Urothelium cell line (cell line): ENCODE results near the gene CDC42EP3.
A peak's percentile ranks its signal among the peaks of the same experiment; 100 is the strongest.

ENCODE experiments used
- DNase-seq: peaks from one replicate; pipeline ENCODE4 v3.0.0; 2011; ENCODE audit warnings: low spot score, mixed read lengths
- FAIRE-seq: peaks from 2 replicates; lab custom pipeline; 2011; peaks lifted over from hg19 to GRCh38; lab: Jason Lieb, UNC

Gene CDC42EP3

GRCh38 chr2:37619959-37620300 lies 51.5 kb downstream of the CDC42EP3 start:
- no peak for FAIRE-seq

DNA sequence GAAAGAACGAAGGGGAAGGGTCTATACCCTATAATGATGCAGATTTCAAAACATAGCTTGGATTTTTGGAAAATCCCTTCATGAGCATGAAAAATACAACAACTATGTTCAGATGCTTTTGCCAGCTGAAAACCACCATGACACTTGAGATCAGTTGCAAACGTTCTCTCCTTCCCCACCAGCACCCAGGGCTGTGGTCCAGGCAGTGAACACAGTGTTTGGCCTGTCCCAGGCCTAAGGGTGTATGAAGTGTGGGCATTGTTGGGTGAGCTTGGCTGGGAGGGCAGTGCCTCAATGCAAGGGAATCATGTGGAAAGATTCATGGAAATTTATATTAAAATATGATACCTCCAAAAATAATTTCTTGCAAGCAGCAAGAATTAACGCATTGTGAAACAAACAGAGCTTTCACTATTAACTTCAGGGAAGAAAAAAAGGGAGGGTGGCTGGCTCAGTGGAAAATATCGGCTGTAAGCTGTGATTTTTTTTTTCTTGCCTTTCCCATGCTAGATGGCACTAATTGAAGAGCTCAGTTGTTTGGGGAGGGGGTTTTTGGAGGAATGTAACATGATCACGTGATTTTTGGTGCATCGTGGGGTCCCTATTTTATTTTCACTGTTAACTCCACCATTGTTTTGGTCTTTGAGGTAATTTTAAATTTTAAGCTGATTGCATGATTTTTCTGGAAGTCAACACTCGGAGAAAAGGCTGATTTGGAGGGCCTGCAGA lies 52.0 kb downstream of the CDC42EP3 start:
- no peak for DNase-seq

More at GRCh38 chr2:37619959-37620300, 51.5 kb downstream of the CDC42EP3 start:
- DNase-seq, result no peak

DNA sequence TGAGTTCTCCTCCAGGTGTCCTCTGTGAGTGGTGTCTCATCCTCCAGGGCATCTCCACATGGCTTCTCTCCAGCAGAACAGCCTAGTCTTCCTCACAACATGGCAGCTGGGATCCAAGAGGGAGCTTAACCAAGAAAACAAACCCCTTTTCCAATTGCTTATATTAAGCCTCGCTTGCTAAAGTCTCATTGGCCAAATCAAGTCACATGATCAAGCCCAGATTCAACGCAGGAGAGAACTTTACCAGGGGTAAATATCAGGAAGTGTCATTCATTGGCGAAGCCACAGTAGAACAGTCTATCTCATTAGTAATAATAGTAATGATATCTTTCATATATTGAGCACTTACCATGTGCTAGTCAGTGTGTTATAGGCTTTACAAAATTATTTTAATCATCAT lies 53.1 kb downstream of the CDC42EP3 start:
- FAIRE-seq (no peak), DNase-seq (no peak)

More for the DNA sequence above, 52.0 kb downstream of the CDC42EP3 start:
- no peak for FAIRE-seq

GRCh38 chr2:37617119-37617892 lies 54.1 kb downstream of the CDC42EP3 start:
- DNase-seq (no peak), FAIRE-seq (no peak)

DNA sequence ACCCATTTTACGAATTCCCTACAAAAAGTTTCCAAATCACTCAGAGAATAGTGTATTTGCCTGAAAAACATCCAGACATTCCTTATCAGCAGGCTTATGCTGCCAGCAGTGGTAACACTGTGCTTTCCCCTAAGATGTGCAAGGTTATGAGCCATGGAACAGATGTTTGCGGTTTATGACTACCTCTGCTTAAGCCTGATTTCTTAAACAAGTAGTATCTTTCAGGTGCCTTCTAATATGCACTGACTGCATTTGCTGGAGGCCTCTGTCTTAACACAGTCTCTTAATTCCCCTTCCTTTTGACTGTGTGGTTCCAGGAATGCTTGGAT lies 54.8 kb downstream of the CDC42EP3 start:
- no peak for FAIRE-seq
- no peak for DNase-seq

GRCh38 chr2:37615804-37616676 lies 55.4 kb downstream of the CDC42EP3 start:
- DNase-seq, result no peak
- FAIRE-seq, result no peak

DNA sequence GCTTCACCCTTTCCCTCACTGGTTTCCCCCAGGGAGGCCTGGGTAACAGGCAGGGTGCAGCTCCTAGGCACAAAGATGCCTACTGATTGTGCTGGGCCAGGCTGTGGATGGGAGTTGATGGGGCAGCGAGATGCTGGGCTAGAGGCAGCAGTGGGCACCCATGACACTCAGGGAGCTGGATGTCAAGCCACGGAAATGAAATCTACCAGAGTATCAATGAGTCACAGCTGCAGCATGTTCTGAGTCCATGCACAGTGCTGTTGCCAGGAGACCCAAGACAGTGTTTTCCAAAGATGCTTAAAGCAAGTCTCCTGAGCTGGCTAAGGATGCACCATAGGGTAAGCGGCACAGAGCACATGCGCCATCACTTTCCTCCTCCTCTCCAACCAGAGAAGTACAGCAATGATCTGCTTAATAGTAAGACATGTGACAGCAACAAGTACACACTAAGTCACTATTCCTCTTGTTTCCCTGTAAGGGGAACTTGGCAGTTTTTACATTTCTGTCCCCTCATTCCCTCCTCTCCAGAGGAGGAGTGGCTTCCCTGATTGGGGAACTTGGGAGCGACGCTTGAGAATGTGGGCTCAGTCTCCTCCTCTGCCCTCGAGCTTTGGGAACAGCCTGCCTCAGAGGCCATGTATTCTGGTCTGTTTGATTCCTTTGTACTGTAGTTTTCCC lies 57.2 kb downstream of the CDC42EP3 start:
- no peak for FAIRE-seq
- peak; percentile 26 for DNase-seq

- DNase-seq (no peak), FAIRE-seq (no peak)
Measured at GRCh38 chr2:37612382-37612781, 59.1 kb downstream of the CDC42EP3 start.

- DNase-seq (no peak), FAIRE-seq (no peak)
Measured at GRCh38 chr2:37610638-37611289, 60.7 kb downstream of the CDC42EP3 start.

DNA sequence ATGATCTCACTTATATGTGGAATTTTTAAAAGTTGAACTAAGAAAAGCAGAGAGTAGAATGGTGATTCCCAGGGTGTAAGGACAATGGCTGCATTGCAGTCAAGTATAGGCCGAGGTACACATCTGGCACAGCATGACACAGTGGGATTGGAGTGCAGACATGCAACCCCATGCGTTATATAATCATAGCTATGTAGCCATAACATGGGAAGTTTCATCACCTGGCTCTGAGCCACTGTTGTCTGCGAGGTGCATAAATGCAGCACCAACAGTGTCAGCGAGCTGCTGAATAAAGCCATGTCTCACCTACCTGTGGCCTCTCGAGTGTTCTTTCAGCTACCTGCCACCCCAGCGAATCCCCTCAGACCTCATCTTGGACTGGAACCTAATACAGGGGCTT lies 61.7 kb downstream of the CDC42EP3 start:
- FAIRE-seq (no peak), DNase-seq (no peak)

DNA sequence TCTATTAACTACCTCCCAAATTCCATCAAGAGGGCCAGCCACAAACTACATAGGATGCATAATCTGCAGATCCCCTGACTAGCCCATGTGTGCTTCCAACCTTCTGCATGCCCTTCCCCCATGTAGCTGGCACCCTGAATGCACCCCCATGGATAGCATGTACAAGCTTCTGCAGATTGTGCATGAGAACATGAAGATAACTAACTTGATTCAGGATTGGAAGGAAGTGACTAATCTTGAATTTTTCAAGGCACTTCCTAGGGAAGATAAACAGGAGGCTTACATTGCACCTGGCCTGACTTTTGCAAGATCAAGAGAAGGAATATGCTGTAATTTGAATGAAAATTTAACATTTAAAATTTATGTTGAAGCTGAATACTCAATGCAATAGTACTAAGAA lies 66.7 kb downstream of the CDC42EP3 start:
- DNase-seq (no peak), FAIRE-seq (no peak)

- DNase-seq (no peak), FAIRE-seq (no peak)
Measured at GRCh38 chr2:37602702-37603101, 68.7 kb downstream of the CDC42EP3 start.

GRCh38 chr2:37602040-37602439 lies 69.4 kb downstream of the CDC42EP3 start:
- no peak for FAIRE-seq
- no peak for DNase-seq

DNA sequence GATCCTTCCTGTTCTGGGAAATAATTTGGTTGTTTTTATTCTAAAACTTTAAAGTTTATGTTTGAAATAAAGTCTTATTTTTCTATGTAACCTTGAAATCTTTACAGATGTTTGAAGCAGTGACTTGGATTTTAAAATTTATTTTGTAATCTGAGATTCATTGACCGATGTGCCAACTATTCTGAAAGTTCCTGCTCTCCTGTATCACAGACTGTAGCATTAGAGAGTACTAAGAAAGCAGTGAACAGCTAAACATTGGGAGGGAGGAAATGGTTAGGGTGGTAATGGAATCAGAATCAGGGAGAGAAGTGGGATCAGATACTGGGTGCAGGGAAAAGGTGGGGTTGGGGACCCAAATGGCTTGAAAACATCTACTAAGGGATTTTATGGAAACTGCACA lies 69.9 kb downstream of the CDC42EP3 start:
- no peak for DNase-seq
- no peak for FAIRE-seq

DNA sequence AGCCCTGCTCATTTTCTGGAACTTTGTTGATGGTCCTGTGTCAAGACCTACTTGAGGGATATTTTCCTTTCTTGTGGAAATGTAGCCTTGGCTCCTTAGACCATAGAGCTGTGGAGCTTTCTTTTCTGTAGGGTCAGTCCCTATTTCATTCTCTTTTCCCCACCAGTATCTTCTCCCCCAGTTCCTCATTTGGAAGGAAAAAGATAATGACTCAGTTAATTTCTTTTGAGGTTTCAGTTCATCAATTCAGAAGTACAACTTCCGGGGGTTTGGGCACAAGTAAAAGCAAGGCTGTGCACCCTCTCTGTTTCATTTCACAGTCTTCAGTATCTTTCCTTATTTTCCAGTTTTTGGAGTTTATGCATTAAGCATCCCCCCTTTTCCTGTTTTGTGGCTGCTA lies 70.7 kb downstream of the CDC42EP3 start:
- FAIRE-seq, result no peak
- DNase-seq, result no peak

DNA sequence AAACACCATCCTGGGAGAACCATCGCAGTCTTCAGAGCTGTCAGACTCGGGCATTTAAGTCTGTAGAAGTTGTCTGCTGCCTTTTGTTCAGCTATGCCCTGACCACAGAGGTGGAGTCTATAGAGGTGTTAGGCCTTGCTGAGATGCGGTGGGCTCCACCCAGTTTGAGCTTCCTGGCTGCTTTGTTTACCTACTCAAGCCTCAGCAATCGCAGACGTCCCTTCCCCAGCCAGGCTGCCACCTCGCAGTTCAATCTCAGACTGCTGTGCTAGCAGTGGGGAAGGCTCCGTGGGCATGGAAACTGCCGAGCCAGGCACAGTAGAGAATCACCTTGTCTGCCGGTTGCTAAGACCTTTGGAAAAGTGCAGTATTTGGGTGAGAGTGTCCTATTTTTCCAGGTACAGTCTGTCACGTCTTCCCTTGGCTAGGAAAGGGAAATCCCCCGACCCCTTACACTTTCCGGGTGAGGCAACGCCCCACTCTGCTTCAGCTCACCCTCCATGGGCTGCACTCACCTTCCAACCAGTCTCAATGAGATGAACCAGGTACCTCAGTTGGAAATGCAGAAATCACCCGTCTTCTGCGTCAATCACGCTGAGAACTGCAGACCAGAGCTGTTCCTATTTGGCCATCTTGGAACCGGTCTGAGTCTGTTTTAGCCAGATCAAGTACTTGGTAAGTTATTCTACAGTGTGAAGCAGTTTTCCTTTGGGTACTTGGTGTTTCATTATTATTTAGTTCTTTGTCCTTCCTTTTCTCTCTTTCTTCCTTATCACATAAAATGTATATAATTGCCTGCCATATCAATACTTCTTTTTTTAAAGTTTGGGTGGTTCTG lies 71.5 kb downstream of the CDC42EP3 start:
- DNase-seq (no peak), FAIRE-seq (no peak)

DNA sequence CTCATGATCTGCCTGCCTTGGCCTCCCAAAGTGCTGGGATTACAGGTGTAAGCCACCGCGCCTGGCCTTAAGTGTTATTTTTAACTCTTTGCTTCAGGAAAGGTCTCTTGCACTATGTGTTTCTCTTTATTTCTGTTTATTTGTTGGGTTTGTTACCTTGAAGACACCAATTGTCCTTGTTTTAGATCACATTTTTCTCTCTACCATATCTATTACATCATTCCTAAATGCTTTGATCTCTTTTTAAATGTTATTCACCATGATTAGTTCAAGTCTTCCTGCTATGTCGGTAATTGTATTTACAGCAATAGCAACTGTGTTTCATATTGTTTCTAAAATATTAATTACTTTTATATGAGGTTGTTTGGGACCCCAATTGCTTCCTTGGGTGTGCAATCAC lies 77.7 kb downstream of the CDC42EP3 start:
- no peak for DNase-seq
- FAIRE-seq, result no peak

DNA sequence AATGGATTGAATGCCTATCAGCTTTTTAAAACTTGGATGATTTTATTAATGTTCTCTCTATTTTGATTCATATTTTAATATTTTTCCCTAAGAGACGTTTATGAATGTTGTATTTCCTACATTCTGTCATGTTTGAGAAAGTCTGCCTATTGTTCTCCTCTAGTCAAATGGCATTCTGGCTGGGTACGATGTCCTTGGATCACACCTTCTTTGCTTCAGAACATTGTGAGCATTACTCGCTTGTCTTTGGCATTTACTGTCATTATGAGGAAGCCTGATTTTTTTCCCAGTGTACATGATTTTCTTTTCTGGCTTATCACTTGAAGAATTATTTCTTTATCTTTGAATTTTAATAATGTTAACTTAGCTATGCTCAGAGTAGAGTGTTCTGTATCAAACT lies 78.4 kb downstream of the CDC42EP3 start:
- no peak for DNase-seq
- no peak for FAIRE-seq
